ENCODE data around the gene RAD51B.

GRCh38 chr14:68681256-68682011 lies 861.9 kb downstream of the RAD51B start:
- no peak for TF ChIP-seq POLR2A (IDR thresholded peaks at IDR 0.05)
- TF ChIP-seq CTCF (IDR thresholded peaks at IDR 0.05) = no peak
- TF ChIP-seq EP300 (IDR thresholded peaks at IDR 0.05) = no peak

Data from ovary (tissue), 3 donors.